ENCODE results near the gene CRAMP1. TPM values are rescaled to one million over a fixed set of nuclear protein-coding genes. Genes with fewer than 3 reads are reported as not detected.

CRAMP1 gene, protein sequence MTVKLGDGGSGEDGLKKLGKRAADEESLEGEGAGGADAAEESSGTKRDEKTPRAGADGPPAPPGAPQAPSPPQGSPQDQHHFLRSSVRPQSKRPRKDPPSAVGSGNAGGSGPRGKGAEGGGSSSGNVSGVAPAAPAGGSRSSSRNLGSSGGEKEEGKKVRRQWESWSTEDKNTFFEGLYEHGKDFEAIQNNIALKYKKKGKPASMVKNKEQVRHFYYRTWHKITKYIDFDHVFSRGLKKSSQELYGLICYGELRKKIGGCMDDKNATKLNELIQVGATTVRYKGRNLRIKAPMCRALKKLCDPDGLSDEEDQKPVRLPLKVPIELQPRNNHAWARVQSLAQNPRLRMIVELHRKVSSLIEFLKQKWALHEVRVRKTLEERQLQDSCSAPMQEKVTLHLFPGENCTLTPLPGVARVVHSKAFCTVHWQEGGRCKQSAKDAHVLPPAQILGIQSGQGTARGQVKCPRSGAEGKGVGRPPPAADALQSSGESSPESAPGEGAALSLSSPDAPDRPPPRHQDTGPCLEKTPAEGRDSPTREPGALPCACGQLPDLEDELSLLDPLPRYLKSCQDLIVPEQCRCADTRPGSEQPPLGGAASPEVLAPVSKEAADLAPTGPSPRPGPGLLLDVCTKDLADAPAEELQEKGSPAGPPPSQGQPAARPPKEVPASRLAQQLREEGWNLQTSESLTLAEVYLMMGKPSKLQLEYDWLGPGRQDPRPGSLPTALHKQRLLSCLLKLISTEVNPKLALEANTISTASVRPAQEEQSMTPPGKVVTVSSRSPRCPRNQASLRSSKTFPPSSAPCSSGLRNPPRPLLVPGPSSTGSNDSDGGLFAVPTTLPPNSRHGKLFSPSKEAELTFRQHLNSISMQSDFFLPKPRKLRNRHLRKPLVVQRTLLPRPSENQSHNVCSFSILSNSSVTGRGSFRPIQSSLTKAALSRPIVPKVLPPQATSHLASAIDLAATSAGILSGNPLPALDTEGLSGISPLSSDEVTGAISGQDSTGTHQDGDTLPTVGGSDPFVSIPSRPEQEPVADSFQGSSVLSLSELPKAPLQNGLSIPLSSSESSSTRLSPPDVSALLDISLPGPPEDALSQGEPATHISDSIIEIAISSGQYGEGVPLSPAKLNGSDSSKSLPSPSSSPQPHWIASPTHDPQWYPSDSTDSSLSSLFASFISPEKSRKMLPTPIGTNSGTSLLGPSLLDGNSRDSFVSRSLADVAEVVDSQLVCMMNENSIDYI (N-terminal part only)
- polyA plus RNA-seq (2012; ENCODE audit: insufficient read depth, insufficient read length), result 12.0 TPM

DNA sequence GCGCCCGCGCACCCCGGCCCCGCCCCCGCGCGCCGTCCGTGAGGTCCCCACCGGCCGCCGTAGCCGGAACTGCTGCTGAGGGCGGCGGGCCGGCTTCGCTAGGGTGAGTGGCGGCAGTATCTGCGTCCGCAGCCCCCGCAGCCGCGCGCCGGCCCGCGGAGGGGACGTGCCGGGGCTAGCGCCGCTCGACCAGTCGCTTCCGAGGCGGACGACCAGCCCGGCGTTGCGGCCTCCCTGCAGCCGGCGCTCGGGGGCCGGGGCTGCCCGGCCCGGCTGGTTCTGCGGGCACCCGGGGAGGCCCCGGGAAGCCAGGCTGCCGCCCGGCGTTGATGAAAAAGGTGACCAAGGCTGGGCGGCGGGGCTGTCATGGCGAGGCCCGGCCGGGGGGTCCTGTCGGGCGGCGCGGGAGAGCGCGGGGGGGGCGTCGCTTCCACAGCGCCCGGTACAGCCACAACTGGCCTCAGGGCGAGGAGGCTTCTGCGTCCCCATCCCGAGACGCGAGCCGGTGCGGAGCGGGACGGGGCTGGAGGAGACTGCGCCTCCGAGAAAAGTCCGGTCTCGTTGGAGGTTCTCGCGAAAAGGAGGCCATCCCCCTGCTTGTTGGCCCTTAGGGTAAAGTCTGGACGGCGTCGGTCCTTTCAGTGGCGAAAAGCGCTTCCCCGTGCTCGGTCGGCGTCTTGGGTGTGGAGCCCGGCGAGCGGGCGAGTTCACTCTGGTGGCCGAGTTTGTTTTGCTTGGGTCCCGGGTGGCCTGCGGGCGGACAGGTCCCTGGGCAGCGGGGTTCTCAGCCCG is at the start of gene CRAMP1:
Gene CRAMP1, plus strand, starts transcription at position 41 of the 792 bp plus-strand sequence. CDS start 2,280 bp downstream, outside the sequence.
- peak within 1 kb of the TSS; percentile 91 for H3K4me3 ChIP-seq (ENCODE audit: low read length)
- DNase-seq (ENCODE audit: low read depth, low spot score), result no peak

DNA sequence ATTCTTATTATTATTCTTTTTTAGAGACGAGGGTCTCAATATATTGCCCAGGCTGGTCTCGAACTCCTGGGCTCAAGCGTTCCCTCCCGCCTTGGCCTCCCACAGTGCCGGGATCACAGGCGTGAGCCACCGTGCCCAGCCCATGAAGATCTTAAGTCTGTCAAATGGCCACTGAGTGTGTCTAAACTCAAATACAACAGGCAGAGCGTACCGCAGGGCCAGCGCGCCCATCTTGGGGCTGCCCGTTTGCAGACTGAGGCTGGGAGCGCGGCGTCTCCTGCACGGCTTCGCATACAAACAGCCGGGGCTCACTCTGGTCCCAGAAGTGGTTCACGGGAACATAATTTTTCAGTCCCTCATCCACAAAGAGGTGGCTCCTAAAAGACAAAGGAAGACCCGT is 48.4 kb upstream of the CRAMP1 start:
- no peak for DNase-seq (ENCODE audit: low read depth, low spot score)
- H3K4me3 ChIP-seq (ENCODE audit: low read length), result no peak overlapping the region

DNA sequence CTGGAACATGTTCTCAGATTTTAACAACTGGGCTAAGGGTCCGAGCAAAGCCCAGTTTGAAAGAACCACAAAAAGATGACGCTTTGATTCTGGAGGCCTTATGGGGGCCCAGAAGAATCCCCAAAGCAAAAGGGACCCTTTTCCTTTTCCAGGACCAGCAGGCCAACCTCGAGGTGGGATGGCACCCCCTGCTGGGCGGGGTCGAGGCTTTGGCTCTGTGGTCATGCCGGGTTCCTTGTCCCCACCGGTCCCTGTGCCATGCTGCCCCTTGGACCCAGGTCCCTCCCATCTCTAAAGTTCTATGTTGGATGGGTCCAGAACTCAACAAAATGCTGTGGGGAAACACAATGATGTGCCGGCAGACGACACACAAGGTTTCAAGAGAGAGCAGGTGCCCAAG is 47.8 kb upstream of the CRAMP1 start:
- no peak for DNase-seq (ENCODE audit: low read depth, low spot score)
- no peak overlapping the region for H3K4me3 ChIP-seq (ENCODE audit: low read length)

DNA sequence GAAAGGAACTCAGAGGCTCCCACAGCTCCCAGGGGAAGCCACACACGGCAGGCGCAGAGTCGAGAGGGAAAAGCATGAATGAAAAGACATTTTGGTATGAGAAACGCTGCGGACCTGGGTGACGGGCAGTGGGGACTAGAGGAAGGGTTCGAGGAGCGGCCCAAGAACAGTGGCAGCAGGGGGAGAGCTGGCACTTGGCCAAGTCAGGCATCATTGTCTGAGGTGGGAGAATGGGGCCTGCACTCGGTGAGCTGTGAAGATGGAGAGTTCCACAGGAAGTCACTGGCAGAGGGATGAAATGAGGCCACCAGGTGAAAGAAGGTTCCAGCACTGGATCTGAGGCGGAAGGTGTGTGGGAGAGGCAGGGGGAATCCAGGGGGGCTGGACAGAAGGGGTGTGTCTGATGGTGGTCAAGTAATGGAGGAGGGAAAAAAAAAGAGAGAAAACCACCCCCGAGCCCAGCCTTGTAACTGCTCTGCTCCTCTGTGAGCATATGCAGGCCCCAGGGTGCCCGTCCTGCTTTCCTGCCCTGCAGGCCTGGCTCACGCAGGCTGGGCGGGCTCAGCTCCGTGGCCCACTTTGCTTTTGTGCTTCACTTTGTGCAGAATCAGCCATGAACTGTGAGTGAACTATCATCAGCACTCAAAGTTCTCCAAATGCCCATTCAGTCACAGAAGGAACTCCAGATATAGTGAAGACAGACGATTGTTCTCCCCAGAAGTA is 46.9 kb upstream of the CRAMP1 start:
- no peak for DNase-seq (ENCODE audit: low read depth, low spot score)
- H3K4me3 ChIP-seq (ENCODE audit: low read length), result no peak overlapping the region

DNA sequence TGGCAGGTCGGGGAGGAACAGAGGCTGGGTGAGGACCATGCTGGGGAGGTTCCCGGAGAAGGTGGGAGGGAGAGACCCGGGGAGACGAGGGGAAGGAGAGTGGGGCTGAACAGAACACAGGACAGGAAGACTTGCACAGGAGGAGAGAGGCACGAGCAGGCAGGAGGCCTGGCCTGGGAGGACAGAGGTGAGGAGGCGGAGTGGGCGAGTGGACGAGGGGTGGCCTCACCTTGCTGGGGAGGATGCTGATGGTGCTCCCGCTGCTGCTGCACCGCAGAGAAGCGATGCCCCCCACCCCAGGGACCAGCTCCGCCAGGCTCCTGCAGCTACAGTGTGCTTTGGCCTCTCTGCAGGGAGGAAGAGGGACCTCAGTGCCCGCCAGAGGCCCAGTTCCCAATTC is 44.2 kb upstream of the CRAMP1 start:
- DNase-seq (ENCODE audit: low read depth, low spot score), result no peak
- no peak overlapping the region for H3K4me3 ChIP-seq (ENCODE audit: low read length)

DNA sequence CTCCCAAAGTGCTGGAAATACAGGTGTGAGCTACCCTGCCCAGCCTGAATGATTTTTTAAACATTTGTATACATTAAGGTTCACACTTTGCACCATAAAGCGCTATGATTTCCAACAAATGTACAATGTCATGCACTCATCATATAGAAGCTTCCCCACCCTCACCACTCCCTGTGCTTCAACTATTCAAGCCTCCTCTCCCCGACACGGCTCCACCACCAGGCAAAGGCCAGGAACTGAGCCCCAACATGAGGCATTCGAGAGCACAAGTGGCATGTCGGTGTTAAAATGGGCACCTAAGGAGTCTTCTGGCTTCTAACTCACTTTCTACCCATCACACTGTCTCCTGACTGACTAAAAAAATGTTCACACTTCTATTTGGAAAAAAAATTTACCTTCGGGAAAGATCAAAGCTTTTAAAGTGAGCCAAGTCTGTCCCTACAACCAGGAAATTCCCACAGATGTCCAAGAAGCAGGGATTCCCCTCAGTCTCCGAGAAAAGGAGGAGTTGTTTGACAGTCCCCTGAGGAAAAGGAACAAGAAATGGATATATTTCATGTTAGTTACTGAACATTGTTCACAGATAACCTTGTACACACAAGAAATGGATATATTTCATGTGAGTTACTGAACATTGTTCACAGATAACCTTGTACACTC is 41.0 kb upstream of the CRAMP1 start:
- H3K4me3 ChIP-seq (ENCODE audit: low read length), result no peak overlapping the region
- DNase-seq (ENCODE audit: low read depth, low spot score), result no peak

DNA sequence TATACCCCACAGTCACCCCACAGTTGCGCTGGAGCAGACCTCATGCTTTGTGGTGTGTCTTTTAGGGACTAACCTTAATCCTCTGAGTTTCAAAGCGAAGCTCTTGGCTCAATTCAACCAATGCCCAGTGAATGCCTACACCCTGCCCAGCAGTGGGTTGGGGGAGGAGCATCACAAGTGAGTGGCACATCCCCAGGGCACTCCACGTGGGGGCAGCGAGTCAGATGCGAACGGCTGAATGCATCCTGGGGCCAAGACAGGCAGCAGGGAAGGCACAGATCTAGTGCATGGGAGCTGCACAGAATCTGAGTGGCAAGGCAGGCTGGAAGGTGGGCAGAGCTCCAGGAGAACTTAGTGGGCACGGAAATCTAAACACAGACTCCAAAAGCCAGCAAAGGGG is 39.5 kb upstream of the CRAMP1 start:
- no peak for DNase-seq (ENCODE audit: low read depth, low spot score)
- no peak overlapping the region for H3K4me3 ChIP-seq (ENCODE audit: low read length)

DNA sequence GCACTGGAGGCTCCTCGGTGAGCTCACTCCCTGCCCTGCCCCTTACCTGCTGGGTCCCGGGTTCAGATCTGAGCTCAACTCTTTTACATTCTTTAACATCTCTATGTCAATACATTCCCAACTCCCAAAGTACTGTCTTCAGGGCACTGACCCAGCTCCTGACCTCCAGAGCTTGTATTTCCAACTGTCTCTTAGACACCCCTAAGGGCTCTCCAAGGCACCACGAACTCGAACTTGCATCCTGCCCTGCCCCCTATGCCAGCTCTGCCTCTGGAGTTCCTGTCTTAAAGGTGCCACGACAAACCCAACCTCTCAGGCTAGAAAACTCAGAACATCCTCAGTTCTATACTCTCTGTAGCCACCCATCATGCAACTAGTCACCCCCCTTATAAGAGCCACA is 38.9 kb upstream of the CRAMP1 start:
- no peak overlapping the region for H3K4me3 ChIP-seq (ENCODE audit: low read length)
- DNase-seq (ENCODE audit: low read depth, low spot score), result no peak

DNA sequence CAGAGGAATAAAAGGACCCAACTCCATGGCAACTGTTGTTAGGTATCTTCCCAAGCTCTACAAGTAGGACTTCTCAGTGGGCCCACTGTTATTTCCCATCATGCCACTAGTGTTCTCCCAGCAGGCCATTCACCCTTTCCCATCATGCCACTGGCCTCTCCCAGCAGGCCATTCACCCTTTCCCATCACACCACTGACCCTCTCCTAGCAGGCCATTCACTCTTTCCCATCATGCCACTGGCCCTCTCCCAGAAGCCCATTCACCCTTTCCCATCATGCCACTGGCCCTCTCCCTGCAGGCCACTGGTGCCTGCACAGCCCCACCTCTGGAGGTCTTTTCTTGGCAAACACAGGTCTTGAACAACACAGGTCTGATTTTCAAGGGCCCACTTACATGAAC is 36.6 kb upstream of the CRAMP1 start:
- DNase-seq (ENCODE audit: low read depth, low spot score), result no peak
- no peak overlapping the region for H3K4me3 ChIP-seq (ENCODE audit: low read length)

DNA sequence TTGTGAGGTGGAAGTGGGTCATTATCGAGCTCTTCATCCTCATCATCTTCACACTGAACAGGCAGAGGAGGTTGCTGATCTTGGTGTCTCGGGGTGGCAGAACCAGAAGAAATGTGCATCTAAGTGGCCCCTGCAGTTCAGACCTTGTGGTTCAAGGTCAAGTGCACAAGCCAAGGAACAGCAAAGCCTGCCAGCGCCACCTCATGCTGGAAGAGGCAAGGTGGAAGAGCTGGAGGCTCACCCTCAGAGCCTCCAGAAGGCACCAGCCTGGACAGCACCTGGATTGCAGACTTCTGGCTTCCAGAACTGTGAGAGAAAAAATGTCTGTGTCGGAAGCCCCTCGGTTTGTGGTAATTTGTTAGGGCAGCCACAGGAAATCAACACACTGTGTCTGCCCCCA is 32.9 kb upstream of the CRAMP1 start:
- no peak overlapping the region for H3K4me3 ChIP-seq (ENCODE audit: low read length)
- DNase-seq (ENCODE audit: low read depth, low spot score), result no peak

DNA sequence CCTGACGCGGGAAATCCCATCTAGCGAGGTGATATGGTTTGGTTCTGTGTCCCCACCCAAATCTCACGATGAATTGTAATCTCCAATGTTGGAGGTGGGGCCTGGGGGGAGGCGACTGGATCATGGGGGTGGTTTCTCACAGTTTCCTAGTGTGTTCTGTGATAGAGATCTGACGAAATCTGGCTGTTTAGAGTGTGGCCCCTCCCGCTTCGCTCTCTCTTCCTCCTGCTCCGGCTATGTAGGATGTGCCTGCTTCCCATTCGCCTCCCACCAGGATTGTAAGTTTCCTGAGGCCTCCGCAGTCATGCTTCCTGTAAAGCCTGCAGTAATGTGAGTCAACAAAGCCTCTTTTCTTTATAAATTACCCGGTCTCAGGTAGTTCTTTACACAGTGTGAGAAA is 31.9 kb upstream of the CRAMP1 start:
- no peak for DNase-seq (ENCODE audit: low read depth, low spot score)

DNA sequence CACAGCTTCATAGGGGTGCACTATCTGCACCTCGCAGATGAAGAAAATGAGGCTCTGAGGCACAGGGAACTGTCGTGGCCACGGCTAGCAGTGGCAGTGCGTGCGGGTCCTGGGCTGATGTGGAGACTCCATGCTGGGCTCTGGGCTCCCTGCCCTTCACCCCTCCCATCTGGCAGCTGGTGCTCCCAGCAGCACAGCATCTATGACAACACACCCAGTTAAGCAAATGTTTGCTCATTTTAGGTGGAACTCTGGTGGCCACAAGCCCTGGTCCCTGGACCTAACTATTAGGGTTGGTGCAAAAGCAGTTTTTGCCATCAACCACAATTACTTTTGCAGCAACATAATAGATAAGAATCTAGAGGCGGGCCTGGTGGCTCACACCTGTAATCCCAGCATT is 31.2 kb upstream of the CRAMP1 start:
- DNase-seq (ENCODE audit: low read depth, low spot score), result no peak
- no peak overlapping the region for H3K4me3 ChIP-seq (ENCODE audit: low read length)

More for the DNA sequence above, 31.9 kb upstream of the CRAMP1 start:
- H3K4me3 ChIP-seq (ENCODE audit: low read length), result no peak overlapping the region

DNA sequence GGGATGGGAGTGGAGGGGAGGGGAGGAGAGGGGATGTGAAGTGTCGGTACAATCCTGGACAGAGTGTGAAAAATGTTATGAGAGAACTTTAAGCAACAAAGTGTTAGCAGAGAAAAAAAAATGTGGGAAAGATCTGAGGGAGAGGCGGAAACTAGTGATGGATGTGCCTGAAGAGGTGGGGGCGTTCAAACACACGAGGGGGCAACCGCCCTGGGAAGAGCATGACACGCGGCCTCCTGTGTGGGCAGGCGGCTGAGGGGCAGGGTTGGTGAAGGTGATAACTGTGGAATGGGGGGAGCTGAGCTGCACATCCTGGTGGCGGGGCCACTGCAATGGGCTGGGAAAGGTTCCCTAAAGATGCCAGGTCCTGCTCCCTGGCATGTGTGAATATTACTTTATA is 30.4 kb upstream of the CRAMP1 start:
- DNase-seq (ENCODE audit: low read depth, low spot score), result no peak
- no peak overlapping the region for H3K4me3 ChIP-seq (ENCODE audit: low read length)

DNA sequence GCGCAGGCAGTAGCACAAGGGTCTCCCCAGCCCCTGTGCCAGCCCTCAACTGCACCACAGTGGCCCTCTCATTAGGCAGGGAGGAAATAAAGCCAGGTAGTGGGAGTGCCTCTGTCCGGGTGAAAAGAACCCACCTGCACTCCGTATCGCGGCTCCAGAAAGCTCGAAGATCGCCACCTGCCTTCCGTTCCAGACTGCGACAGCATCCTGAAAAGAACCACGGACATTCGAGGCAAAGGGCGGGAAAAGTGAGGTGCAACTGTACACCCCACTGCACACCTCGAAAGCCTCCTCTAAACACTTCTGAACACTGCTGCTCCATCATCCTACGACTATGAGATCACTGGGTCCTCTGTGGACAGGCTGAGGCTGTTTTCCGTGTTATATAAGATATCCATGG is 29.0 kb upstream of the CRAMP1 start:
- no peak for DNase-seq (ENCODE audit: low read depth, low spot score)
- no peak overlapping the region for H3K4me3 ChIP-seq (ENCODE audit: low read length)

DNA sequence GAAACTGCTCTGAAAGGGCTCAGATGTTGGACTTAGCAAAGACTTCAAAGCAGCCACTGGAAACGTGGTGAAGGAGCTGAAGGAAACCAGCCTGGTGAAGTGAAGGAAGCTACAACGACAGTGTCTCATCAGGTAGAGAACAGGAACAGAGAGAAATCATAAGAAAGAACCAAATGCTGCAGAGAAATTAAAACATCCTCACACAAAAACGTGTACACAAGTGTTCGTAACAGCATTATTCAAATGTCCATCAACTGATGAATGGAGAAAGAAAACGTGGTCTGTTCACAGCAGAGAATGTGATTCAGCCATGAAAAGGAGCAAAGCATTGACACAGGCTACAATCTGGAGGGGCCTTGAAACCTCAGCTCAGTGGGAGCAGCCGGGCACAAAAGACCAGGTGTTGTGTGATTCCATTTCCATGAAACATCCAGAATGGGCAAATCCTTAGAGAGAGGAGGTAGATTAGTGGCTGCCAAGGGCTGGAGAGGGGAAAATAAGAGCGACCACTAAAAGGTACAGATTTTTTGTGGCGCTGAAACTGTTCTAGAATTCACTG is 27.2 kb upstream of the CRAMP1 start:
- no peak overlapping the region for H3K4me3 ChIP-seq (ENCODE audit: low read length)
- no peak for DNase-seq (ENCODE audit: low read depth, low spot score)

DNA sequence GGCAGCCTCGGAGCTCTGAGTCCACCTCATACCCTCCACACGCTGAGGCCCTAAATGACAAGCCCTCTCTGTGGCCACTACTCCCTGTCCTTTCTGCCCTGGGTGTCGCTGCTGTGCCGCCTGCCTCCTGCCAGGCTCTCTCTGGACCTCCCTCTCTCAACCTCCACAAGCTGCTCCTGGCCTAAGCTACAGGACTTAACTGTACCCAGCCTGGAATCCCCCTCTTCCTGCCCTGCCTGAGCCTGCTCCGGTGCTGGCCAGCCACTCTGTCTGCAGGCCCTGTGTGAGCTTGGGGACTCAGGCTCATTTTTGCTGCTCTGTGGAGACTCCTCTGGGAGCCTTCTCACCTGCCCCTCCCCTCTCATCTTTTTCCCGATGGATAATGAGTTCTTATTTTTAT is 21.8 kb upstream of the CRAMP1 start:
- no peak overlapping the region for H3K4me3 ChIP-seq (ENCODE audit: low read length)
- DNase-seq (ENCODE audit: low read depth, low spot score), result no peak

DNA sequence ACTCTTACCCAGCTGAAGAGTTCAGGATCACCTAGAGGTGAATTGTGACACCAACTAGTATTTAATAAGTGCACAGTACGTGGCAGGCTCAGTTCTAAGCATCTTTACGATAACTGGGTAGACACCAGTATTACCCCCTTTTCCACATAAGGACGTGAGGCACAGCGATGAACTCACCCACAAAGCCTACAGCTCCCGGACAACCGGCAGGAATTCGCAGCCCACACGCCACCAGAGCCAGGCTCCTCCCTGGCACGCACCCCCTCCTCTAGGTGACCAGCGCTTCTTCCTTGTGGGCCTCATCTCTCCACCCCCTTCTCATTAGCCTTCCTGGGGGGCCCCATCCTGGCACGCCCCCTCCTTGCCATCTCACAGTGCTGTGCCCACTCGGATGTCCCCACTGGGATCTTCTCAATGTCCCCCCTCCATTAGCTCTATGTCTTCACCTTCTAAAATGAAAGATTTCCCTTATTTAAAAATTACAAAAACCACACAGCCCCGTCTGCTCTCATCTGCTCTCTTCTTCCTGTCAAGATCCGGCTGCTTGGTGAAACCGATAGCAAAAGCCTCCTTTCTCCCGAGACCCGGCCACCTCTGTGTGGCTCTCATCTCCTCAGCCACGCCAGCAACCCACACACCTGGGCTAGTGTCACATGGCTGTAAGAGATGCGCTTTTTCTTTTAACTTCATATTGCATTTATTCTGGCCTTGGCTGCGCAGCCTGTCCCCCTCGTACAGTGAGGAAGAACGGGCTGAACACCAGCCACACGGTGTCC is 21.0 kb upstream of the CRAMP1 start:
- H3K4me3 ChIP-seq (ENCODE audit: low read length), result no peak overlapping the region
- no peak for DNase-seq (ENCODE audit: low read depth, low spot score)
